HG03159 (cell line): ENCODE measurements around the gene ANO4.
"Not testable (repeated sequence)": the region's sequence is repeated elsewhere in the genome, so short reads cannot be mapped to it uniquely, and the experiment has no call there.

ENCODE experiments used
- ATAC-seq: cut with Tn5 transposase; IDR thresholded peaks from one replicate; pipeline ENCODE4 v1.9.1; 2021; ENCODE audit warnings: mild to moderate bottlenecking, moderate library complexity; ENCODE audit not compliant: unreplicated experiment

Gene ANO4

DNA sequence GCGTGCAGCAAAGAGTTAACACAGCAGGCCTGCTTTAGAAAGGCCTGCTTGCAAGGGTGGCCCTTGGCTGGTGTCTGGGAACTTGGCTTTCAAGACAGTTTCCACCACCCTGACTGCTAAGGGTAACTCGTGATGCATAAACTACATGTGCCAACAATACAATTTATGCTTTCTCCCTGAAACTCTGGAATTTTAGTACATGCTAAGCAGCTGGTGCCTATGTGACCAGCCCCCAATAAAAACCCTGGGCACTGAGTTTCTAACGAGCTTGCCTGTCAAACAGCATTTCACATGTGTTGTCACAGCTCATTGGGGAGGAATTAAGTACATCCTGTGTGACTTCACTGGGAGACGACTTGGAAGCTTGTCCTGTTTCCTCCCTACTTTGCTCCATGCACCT, 282.3 kb downstream of the ANO4 start:
- ATAC-seq: no peak

DNA sequence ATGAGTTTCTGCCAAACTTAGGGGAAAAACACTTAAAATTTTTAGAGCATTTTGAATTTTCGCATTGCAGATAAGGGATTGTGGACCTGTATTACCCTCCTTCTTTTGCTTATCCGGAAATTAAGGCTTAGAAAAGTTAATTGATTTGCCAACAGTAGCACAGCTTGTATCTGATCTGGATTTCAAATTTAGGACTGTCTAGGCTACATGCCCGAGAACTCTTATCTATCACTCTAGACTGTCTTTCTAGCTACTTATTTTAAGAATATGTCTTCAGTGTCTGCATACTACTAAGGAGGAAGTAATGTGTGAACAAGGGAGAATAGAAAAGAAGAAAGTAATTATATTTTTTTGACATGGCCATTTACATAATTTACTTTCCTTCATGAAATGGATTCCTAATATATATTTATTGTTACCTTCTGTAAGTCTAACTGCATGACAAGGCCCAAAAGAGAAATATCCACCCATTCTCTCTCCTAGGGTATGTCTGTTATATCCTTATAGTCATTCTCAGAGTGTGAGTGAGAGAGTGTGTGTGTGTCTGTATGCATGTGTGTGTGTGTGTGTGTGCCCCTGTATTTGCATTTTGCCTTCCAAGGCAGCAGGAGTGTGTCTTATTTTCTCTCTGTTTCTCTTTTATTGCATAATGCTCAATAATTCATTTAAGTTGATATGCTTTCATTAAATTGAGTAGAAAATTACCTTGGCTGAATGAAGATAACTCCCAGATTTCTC, 283.4 kb downstream of the ANO4 start:
- ATAC-seq: no peak

DNA sequence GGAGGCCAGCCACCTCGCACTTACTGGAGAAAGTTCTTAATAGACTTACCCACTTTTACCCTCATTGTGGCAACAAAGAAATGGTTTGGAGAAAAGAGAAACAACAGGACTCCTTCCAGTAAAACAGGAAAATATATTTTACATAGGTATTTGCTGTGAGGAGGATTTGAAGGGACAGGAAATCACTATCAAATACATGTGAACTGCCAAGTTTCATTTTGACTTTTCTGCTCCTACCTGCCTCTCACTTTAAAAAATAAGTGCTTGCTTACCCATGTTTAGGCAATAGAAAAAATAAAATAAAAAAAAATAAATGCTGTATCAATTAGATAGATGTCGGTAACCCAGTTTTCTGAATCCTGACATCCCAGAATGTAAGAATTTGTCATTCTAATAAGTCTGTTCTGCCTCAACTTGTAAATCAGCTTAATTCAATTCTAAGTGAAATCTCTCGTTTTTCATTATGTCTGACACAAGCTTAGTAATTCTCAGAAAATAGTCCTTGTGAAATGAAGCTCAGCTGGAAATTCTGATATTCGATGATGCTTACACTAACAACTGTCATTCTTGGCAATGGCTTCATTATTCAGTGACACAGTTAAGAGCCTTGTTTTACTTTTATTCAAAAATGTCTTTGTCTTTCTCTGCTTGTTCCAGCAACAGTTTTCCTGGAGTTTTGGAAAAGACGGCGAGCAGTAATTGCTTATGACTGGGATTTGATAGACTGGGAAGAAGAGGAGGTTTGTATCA, 284.1 kb downstream of the ANO4 start:
- ATAC-seq: no peak

DNA sequence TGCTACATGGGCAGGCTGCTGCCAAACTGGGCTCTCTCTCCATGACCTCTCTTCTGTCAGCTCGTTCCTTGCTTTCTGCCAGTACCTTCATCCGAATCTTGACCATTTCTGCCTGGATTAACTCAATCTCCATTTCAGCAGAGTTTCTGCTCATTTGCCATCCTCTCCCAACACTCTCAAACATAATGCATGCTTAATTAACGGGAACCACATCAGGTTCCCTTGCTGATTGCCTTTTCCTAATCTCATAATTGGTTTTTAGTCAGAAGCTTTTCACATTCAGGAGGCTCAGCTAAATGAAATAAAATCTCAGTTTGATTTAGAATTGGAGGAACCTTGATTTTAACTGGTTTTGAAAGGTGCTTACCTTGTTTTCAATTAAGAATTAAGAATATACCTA, 288.1 kb downstream of the ANO4 start:
- no peak for ATAC-seq

DNA sequence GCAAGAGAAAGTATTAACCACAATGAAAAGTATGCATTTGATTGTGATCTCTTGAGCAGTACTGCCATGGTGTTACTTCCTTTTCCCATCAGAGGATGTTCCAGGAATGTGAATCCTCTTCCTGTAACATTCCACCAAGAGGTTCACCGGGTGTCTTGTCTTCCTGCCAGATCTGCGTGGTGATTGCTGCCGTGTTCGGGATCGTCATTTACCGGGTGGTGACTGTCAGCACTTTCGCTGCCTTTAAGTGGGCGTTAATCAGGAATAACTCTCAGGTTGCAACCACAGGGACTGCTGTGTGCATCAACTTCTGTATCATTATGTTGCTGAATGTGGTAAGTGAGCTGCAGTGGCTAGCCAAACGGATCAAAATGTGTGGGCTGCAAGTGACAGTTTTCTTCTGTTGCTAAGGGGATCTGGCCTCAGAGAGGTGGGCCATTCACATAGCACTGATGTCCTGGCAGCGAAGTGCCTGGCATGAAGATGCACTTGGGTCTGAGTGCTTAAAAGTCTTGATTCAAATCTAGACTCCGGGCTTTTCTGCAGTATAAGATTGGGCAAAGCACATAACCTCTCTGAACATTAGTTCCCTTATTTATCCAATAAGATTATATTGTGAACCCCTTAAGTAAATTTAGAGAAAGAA, 292.0 kb downstream of the ANO4 start:
- no peak for ATAC-seq

DNA sequence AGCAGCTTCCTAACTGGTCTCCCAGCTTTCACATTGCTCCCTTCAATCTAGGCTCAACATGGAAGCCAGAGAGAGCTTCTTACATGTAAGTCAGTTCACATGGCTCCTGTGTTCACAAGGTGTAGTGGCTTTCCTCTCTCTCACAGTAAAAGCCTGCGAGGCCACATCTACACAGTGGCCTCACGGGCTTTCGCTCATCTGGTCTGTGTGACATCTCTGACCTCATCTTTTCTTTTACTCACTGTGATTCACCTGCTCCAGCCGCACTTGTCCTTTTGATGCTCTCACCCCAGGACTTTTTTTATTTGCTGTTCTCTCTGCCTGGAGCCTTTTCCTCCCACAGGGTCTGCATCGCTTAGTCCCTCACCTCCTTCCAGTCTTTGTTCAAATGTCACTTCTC, 293.3 kb downstream of the ANO4 start:
- ATAC-seq: no peak

DNA sequence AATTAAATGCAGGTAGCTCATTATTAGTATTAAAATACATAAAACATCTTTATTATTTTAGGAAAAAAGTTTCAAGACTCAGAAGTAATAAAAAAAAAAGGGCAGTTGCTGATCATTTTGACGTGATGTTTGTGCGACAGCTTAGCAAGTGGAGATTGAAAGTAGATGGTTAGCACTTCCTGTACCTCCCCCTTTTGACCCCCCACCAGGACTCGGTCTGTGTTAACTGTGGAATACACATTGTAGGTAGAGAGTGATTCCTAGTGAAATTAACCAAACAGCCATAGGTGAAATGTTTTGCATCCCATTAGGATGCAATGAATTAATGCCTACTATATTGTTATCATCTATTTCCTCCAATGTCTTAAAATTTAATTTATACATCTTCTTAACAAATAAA, 294.7 kb downstream of the ANO4 start:
- ATAC-seq: no peak

DNA sequence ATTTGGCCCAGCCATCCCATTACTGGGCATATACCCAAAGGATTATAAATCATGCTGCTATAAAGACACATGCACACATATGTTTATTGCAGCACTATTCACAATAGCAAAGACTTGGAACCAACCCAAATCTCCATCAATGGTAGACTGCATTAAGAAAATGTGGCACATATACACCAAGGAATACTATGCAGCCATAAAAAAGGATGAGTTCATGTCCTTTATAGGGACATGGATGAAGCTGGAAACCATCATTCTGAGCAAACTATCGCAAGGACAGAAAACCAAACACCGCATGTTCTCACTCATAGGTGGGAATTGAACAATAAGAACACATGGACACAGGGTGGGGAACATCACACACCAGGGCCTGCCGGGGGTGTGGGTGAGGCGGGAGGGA, 295.6 kb downstream of the ANO4 start:
- ATAC-seq: not testable (repeated sequence)

DNA sequence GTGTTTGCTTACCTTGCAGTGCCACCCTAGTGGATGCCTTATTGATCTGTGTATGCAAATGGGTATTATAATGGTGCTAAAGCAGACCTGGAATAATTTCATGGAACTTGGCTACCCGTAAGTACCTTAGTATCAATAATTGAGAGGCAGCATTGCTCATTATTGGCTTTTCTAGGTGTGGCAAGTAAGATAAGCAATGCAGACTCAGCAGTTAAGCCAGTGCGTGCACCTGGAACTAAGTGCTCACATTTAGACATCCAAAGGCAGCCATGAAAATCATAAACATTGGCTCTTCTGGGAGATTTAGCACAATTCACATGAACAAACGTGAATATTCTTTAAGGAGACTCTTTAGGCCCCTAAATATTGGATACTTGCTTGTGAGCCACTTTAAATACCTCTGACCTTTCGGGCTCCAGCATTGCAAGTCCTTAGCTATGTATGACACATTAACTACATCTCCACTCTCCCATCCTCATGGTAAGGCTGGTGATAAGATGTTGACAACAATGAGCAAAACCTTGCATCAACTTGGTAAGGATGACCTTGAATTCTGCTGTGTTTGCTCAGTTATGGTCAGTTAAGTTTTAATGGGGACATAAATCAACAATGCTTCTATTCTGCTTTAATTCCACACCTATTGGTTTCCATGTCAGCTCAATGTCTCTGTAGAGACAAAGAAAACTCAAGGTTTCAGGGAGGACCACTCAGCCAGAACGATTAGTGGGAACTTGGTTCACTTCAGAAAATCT, 303.4 kb downstream of the ANO4 start:
- ATAC-seq: no peak

DNA sequence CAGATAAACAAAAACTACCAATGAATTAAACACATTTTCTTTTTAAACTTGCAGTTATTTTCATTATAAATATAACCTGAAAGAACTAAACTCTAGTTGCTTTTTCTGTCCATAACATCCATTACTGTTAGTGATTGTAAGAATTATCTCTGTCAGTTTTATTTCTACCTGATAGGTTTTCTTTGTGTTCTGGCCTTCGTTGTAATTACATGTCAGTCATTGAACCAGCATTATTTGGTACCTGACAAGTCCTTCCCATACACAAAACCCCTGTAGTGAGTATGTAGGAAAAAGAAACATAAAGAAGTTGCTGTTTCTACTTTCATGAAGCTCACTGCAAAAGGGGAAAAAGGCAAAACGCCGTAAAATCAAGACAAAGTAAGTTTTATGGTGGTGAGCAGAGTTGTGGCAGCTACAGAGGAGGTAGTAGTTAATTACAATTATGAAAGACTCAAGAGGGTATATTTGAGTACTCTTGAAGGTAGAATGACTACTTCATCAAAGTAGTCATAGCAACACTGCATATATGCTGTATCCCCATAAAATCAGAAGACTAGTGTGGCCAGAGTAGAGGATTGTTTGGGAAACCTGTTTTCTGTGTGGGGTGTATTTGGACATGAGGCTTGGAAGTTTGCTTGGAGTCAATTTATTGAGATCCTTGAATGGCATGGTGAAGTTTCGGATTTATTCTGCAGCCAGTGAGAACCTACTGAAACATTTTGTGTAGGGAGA, 312.6 kb downstream of the ANO4 start:
- ATAC-seq: no peak

DNA sequence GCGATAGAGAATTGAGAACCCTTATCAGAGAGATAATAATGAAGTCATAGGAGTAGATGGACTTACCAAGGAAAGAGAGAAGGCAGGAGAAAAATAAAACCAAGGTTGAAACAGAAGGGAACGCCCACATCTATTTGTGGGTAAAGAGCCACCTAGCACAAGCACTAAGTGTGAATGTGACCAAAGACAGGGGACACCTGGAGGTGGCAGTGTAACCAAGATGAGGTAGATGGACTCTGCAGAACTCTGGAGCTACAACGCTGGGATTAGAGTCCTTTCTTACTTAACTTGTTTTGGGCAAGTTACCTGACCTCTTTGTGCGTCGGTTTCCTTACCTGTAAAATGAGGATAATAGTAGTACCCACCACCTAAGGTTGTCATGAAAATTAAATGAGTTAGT, 313.6 kb downstream of the ANO4 start:
- ATAC-seq: no peak

DNA sequence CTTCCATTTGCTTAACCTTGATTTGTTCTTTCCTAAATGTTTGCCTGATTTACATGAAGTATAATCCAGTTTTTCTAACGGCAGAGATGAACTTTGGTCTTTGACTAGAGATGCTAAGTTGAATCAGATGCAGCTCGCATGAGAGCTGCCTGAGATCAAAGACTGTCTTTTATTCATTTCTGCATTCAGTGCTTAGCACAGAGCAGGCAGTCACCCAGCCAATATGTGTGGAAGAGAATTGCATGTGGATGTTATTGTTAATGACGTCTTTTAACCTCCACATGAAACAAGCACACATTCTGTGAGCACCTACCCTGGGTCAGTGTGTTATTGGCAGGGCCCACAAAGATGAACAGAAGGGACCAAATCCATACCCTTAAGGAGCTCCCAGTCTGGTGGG, 316.3 kb downstream of the ANO4 start:
- no peak for ATAC-seq

DNA sequence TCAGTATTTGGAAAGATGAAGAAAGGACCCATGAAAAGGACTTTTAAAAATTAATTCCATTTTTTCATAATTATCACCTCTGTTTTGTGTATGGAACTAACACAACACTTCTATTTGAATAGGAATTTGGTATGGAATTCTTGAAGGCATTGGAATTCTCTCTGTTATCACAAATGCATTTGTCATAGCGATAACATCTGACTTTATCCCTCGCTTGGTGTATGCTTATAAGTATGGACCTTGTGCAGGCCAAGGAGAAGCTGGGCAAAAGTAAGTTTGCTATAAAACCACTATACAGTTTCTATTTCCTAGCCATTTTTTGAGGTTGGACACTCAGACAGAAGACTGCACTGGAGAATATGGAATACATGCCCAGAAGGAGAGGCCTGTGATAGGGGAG, 316.9 kb downstream of the ANO4 start:
- no peak for ATAC-seq

DNA sequence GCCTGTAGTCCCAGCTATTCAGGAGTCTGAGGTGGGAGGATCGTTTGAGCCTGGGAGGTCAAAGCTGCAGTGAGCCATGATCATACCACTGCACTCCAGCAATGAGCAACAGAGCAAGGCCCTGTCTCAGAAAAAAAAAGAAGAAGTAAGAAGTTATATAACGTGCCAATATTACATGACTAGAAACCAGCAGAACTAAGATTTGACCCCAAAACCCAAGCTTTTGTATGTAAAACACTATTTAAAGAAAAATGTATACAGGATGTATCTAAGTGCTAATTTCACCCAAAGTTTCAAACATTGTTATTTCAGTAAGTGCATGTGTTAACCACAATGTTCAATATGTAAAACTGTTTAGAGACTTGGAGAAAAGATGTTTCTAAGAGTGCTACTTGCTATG, 320.8 kb downstream of the ANO4 start:
- ATAC-seq: no peak

DNA sequence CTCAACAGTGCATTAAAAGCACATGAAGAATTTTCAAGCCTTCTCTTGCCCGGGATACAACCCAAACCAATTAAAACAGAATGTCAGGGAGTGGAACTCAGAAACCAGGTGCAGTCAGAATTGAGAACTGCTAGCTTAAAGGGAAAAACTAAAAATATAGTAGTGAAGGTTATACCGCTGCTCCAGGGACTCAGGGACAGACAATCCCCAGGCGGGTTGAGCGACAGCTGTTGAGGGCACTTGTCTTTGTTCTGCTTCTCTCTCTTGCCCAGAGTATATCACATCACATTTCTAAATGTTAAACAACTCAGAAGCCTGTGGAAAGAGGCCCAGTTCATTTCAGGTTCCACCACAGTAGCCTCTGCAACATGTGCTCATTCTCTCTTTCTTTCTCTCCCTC, 322.3 kb downstream of the ANO4 start:
- no peak for ATAC-seq

DNA sequence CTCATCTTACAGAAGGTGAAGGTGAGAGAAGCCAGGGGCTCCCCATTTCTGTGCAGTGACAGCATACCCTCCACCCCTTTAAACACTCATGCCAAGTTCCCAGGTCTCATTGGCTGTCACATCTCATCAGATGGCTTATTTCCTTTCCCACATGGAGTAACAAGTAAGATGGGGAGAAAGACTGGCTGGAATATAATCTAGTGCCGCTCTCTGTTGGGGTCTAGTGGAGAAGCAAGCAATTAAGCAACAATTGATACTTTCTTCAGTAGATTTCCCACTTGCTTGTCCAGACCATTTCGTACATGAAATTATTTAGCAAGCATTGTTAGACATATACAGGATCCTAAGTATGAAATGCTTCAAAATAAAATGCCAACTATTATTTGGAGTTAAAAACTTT, 323.3 kb downstream of the ANO4 start:
- no peak for ATAC-seq

DNA sequence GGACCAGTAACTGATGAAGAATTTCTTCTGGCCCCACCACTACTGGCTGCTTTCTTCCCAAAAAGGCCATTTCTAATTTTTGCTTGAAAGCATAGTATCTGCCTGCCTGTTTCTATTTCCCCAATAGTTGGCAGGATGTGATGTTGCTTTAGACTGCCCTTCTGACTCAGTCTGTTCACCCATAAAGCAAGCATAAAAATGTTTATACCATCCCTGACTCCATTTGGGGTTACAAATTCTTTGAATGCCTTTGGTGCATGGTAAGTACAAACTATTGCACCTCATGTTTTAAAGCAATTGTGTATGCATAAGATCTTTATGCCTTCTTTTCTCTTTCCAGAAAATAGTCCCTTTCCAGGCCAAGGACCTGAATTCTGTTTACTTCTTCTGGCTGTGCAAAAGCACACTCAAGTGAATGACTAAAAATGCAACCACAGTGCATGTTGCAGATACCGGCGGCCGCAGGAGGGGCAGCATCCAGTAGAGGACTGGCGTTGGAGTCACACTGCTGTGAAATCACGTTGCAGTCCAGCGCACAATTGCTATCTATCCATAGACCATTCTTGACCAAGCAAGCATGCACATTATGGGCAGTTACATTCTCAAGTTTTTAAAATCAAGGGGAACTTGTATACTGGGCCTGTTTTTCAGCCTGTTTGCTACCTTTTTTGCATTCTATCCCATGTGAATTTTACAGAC, 333.1 kb downstream of the ANO4 start:
- ATAC-seq: no peak

DNA sequence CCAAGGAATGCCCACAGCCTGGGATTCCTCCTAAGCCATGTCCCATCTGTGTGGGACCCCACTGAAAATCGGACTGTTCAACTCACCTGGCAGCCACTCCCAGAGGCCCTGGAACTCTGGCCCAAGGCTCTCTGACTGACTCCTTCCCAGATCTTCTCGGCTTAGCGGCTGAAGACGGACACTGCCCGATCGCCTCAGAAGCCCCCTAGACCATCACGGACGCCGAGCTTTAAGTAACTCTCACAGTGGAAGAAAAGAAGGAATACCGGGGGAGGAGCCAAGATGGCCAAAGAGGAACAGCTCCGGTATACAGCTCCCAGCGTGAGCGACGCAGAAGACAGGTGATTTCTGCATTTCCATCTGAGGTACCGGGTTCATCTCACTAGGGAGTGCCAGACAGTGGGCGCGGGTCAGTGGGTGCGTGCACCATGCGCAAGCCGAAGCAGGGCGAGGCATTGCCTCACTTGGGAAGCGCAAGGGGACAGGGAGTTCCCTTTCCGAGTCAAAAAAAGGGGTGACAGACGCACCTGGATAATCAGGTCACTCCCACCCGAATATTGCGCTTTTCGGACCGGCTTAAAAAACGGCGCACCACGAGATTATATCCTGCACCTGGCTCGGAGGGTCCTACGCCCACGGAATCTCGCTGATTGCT, 351.3 kb downstream of the ANO4 start:
- ATAC-seq: not testable (repeated sequence)

DNA sequence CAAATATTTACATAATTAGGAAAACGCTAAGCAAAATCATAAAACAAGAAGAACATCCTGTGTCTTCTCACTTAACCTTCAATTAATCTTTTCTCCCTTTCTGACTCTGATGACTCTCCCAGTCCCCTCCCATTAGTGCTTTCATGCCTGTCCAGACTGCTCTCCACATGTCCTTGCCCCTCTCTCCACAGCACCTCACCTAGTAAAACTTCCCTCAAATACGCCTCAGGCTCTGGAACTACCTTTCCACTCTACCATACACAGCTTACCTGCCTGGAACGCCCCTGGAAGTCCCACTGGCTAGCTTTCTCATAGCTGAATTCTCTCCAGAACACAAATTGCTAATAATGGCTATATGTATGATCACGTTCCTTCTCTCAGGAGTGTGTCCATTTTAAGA, 370.7 kb downstream of the ANO4 start:
- ATAC-seq: no peak

DNA sequence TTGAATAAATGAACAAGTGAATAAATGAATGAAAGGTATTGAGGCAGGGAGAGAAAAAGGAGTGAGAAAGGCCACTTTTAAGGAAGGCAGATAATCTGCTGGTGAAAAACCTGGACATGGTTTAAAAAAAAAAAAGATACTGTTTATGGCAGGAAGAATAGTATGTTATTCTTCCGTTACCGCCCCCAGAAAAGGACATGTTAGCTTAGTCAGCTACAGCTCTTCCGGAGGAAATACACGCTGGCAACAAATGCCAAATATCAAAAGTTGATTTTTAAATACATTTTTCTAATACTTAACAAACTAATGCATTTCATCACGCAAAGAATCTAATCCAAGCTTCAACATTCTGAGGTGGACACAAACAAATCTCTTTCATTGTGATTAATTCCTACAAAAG, 372.3 kb downstream of the ANO4 start:
- no peak for ATAC-seq
